GM23338 (cell line): ENCODE results near the gene DMRTA2. TPM values are rescaled to one million over a fixed set of nuclear protein-coding genes. Genes with fewer than 3 reads are reported as not detected.

Source experiments
- ATAC-seq: fragments of 200-7000 bp; cut with Tn5 transposase; 3 replicates; pipeline ENCODE4 v1.9.1; 2020
- DNase-seq: peaks from one replicate; pipeline ENCODE4 v3.0.0-alpha.2; 2015; ENCODE audit warnings: low spot score
- H2AFZ ChIP-seq: fragments of 200-600 bp; sonication (generic); 2 replicates; pipeline ENCODE4 v1.8.0; 2016; ENCODE audit warnings: antibody characterized with exemption, mild to moderate bottlenecking, moderate library complexity
- H3F3A ChIP-seq: fragments of 200-600 bp; sonication (generic); replicated peaks from 2 replicates; pipeline ENCODE4 v1.8.0; 2017; ENCODE audit warnings: antibody characterized with exemption, mixed run types, low read depth
- H3K27ac ChIP-seq: fragments of 200-600 bp; sonication (generic); 2 replicates; pipeline ENCODE4 v1.6.1; 2016; ENCODE audit warnings: low read depth
- H3K27me3 ChIP-seq: fragments of 200-600 bp; sonication (generic); 2 replicates; pipeline ENCODE4 v1.8.0; 2016; ENCODE audit warnings: mild to moderate bottlenecking, mixed run types, moderate library complexity; ENCODE audit not compliant: insufficient read depth
- H3K36me3 ChIP-seq: fragments of 200-600 bp; sonication (generic); 2 replicates; pipeline ENCODE4 v1.8.0; 2016; ENCODE audit warnings: mild to moderate bottlenecking; ENCODE audit not compliant: insufficient read depth
- H3K4me1 ChIP-seq: fragments of 200-600 bp; sonication (generic); 2 replicates; pipeline ENCODE4 v1.8.0; 2016; ENCODE audit warnings: mild to moderate bottlenecking, moderate library complexity; ENCODE audit not compliant: insufficient read depth
- H3K4me2 ChIP-seq: fragments of 200-600 bp; sonication (generic); 2 replicates; pipeline ENCODE4 v1.7.1; 2017; ENCODE audit warnings: mixed run types
- H3K4me3 ChIP-seq: fragments of 200-600 bp; sonication (generic); 2 replicates; pipeline ENCODE4 v1.6.1; 2016; ENCODE audit warnings: mixed run types
- H3K79me2 ChIP-seq: fragments of 200-600 bp; sonication (generic); replicated peaks from 2 replicates; pipeline ENCODE4 v1.8.0; 2017; ENCODE audit warnings: mild to moderate bottlenecking; ENCODE audit not compliant: insufficient read depth
- H3K9me2 ChIP-seq: fragments of 200-600 bp; sonication (generic); 2 replicates; pipeline ENCODE4 v1.8.0; 2017; ENCODE audit not compliant: insufficient read depth
- H4K20me1 ChIP-seq: fragments of 200-600 bp; sonication (generic); replicated peaks from 2 replicates; pipeline ENCODE4 v1.8.0; 2017; ENCODE audit warnings: mild to moderate bottlenecking; ENCODE audit not compliant: insufficient read depth
- H3K27ac Mint-ChIP-seq: 2 replicates; pipeline ENCODE4 v1.8.0; 2020; ENCODE audit warnings: inconsistent platforms, mild to moderate bottlenecking, moderate library complexity, mixed read lengths
- H3K27me3 Mint-ChIP-seq: 3 replicates; pipeline ENCODE4 v1.8.0; 2022; ENCODE audit warnings: low read depth, mild to moderate bottlenecking, moderate library complexity, mixed read lengths, inconsistent platforms; ENCODE audit not compliant: insufficient read depth, poor library complexity
- H3K36me3 Mint-ChIP-seq: 3 replicates; pipeline ENCODE4 v1.8.0; 2021; ENCODE audit warnings: low read depth, mild to moderate bottlenecking, inconsistent platforms, moderate library complexity, mixed read lengths
- H3K4me1 Mint-ChIP-seq: 3 replicates; pipeline ENCODE4 v1.8.0; 2020; ENCODE audit warnings: mild to moderate bottlenecking, inconsistent platforms, mixed read lengths
- H3K4me3 Mint-ChIP-seq: 3 replicates; pipeline ENCODE4 v1.8.0; 2021; ENCODE audit warnings: moderate library complexity, mild to moderate bottlenecking, inconsistent platforms, mixed read lengths
- H3K9me3 Mint-ChIP-seq: 3 replicates; pipeline ENCODE4 v1.8.0; 2020; ENCODE audit warnings: moderate library complexity, mild to moderate bottlenecking, inconsistent platforms, mixed read lengths
- CREB1 ChIP-seq: fragments of 250-450 bp; sonication (Bioruptor Pico); IDR thresholded peaks from 2 replicates; pipeline ENCODE4 v1.5.0; 2020; ENCODE audit warnings: low read depth, mild to moderate bottlenecking, moderate library complexity
- EZH2 ChIP-seq: fragments of 200-600 bp; sonication (generic); IDR thresholded peaks from one replicate; pipeline ENCODE4 v1.8.0; 2017; ENCODE audit warnings: antibody characterized with exemption, mild to moderate bottlenecking, low read depth; ENCODE audit not compliant: unreplicated experiment
- POLR2AphosphoS5 ChIP-seq: IDR thresholded peaks from 2 replicates; pipeline ENCODE4 v1.6.1; 2016; ENCODE audit warnings: antibody characterized with exemption, low read depth
- ZNF331 ChIP-seq: fragments of 250-450 bp; sonication (Bioruptor Pico); IDR thresholded peaks from 2 replicates; pipeline ENCODE4 v1.5.0; 2020; ENCODE audit warnings: low read depth, mild to moderate bottlenecking, moderate library complexity
- polyA plus RNA-seq: library from polyadenylated mRNA; unstranded; fragments of >200 nt; fragmentation: Nextera tagmentation; extraction: Ambion mirVana; gene quantifications from 2 replicates; pipeline ENCODE4 v1.2.1, GENCODE V29; 2016
- total RNA-seq: library from RNA; depleted of rRNA; stranded (reverse); fragments of >200 nt; shearing (Covaris generic); gene quantifications from 2 replicates; pipeline ENCODE4 v1.2.3, GENCODE V29; 2014
- TF ChIP-seq, protein P1 (sequence below), 2 experiments: fragments of 200-600 bp in 1 of 2; sonication (generic) in 1 of 2; conservative IDR thresholded peaks; 2 replicates each; pipeline versions ENCODE4 v1.5.1 to v1.6.1; 2016 to 2017; ENCODE audit warnings: antibody characterized with exemption in 2 of 2, low read depth in 2 of 2, mild to moderate bottlenecking in 2 of 2, moderate library complexity in 1 of 2
- TF ChIP-seq, protein P2 (sequence below): fragments of 250-450 bp; sonication (Bioruptor Pico); IDR thresholded peaks from 2 replicates; pipeline ENCODE4 v1.5.0; 2020; ENCODE audit warnings: mild to moderate bottlenecking, moderate library complexity

The DMRTA2 gene
- total and polyA plus RNA-seq, 2 experiments from 2014 or later = 0.07 TPM; not detected in 1

DNA sequence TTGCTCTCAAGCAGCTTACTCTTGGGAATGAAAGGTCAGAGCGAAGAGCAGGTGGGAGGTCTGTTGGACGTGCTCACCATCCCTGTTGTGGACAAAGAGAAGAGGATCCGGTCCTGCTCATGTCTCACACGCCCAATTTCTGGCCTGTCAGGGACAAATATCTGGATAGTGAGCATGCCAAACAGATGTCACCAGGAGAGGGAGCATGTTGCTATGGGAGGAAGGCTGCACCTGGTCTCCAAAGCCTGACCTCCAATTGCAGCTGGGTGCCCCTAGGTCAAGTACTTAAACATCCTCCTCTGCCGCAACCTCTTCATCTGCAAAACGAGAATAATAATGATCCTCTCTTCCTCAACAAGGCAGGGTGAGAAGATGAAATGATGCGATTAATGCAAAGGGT is 53.4 kb downstream of the DMRTA2 start:
- H3K27me3 ChIP-seq = peaks cover 27% of the 10 kb centered on the region
- no peak overlapping the region for H3K4me3 ChIP-seq
- peak; percentile 63 for DNase-seq

More for the DNA sequence above, 53.4 kb downstream of the DMRTA2 start:
- H3K4me1 ChIP-seq = no peaks in the 10 kb centered on the region; the same call in 1 of the 2 replicates
- no peaks in the 10 kb centered on the region for H3K36me3 ChIP-seq
- H3K27ac ChIP-seq = no peak overlapping the region
- no peak overlapping the region for H3K4me2 ChIP-seq
- TF ChIP-seq, protein P1, sequence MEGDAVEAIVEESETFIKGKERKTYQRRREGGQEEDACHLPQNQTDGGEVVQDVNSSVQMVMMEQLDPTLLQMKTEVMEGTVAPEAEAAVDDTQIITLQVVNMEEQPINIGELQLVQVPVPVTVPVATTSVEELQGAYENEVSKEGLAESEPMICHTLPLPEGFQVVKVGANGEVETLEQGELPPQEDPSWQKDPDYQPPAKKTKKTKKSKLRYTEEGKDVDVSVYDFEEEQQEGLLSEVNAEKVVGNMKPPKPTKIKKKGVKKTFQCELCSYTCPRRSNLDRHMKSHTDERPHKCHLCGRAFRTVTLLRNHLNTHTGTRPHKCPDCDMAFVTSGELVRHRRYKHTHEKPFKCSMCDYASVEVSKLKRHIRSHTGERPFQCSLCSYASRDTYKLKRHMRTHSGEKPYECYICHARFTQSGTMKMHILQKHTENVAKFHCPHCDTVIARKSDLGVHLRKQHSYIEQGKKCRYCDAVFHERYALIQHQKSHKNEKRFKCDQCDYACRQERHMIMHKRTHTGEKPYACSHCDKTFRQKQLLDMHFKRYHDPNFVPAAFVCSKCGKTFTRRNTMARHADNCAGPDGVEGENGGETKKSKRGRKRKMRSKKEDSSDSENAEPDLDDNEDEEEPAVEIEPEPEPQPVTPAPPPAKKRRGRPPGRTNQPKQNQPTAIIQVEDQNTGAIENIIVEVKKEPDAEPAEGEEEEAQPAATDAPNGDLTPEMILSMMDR (conservative IDR thresholded peaks at IDR 0.05; ENCODE audit: low read depth in 2 of 2) = peak; percentile 55 to 76
- no peak for TF ChIP-seq CREB1 (CRISPR knock-in tag)
- TF ChIP-seq EZH2 = no peak
- TF ChIP-seq POLR2AphosphoS5 = no peak
- TF ChIP-seq, protein P2, sequence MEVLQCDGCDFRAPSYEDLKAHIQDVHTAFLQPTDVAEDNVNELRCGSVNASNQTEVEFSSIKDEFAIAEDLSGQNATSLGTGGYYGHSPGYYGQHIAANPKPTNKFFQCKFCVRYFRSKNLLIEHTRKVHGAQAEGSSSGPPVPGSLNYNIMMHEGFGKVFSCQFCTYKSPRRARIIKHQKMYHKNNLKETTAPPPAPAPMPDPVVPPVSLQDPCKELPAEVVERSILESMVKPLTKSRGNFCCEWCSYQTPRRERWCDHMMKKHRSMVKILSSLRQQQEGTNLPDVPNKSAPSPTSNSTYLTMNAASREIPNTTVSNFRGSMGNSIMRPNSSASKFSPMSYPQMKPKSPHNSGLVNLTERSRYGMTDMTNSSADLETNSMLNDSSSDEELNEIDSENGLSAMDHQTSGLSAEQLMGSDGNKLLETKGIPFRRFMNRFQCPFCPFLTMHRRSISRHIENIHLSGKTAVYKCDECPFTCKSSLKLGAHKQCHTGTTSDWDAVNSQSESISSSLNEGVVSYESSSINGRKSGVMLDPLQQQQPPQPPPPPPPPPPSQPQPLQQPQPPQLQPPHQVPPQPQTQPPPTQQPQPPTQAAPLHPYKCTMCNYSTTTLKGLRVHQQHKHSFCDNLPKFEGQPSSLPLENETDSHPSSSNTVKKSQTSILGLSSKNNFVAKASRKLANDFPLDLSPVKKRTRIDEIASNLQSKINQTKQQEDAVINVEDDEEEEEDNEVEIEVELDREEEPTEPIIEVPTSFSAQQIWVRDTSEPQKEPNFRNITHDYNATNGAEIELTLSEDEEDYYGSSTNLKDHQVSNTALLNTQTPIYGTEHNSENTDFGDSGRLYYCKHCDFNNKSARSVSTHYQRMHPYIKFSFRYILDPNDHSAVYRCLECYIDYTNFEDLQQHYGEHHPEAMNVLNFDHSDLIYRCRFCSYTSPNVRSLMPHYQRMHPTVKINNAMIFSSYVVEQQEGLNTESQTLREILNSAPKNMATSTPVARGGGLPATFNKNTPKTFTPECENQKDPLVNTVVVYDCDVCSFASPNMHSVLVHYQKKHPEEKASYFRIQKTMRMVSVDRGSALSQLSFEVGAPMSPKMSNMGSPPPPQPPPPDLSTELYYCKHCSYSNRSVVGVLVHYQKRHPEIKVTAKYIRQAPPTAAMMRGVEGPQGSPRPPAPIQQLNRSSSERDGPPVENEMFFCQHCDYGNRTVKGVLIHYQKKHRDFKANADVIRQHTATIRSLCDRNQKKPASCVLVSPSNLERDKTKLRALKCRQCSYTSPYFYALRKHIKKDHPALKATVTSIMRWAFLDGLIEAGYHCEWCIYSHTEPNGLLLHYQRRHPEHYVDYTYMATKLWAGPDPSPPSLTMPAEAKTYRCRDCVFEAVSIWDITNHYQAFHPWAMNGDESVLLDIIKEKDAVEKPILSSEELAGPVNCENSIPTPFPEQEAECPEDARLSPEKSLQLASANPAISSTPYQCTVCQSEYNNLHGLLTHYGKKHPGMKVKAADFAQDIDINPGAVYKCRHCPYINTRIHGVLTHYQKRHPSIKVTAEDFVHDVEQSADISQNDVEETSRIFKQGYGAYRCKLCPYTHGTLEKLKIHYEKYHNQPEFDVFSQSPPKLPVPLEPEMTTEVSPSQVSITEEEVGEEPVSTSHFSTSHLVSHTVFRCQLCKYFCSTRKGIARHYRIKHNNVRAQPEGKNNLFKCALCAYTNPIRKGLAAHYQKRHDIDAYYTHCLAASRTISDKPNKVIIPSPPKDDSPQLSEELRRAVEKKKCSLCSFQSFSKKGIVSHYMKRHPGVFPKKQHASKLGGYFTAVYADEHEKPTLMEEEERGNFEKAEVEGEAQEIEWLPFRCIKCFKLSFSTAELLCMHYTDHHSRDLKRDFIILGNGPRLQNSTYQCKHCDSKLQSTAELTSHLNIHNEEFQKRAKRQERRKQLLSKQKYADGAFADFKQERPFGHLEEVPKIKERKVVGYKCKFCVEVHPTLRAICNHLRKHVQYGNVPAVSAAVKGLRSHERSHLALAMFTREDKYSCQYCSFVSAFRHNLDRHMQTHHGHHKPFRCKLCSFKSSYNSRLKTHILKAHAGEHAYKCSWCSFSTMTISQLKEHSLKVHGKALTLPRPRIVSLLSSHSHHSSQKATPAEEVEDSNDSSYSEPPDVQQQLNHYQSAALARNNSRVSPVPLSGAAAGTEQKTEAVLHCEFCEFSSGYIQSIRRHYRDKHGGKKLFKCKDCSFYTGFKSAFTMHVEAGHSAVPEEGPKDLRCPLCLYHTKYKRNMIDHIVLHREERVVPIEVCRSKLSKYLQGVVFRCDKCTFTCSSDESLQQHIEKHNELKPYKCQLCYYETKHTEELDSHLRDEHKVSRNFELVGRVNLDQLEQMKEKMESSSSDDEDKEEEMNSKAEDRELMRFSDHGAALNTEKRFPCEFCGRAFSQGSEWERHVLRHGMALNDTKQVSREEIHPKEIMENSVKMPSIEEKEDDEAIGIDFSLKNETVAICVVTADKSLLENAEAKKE (CRISPR knock-in tag) = no peak
- TF ChIP-seq ZNF331 = no peak
- H3K9me2 ChIP-seq = peaks cover 9% of the 10 kb centered on the region
- no peaks in the 10 kb centered on the region for H3K79me2 ChIP-seq
- no peak overlapping the region for H3K4me3 Mint-ChIP-seq
- H3K27ac Mint-ChIP-seq = no peak overlapping the region
- H3F3A ChIP-seq = no peaks in the 10 kb centered on the region
- no peak overlapping the region for H2AFZ ChIP-seq
- H4K20me1 ChIP-seq = no peaks in the 10 kb centered on the region
- H3K4me1 Mint-ChIP-seq = peaks cover 4% of the 10 kb centered on the region; the same call in 1 of the 3 replicates
- ATAC-seq = peak; percentile 27; the same call in 2 of the 3 replicates
- H3K36me3 Mint-ChIP-seq = peaks cover 3% of the 10 kb centered on the region; the same call in 1 of the 3 replicates
- peaks cover 18% of the 10 kb centered on the region for H3K27me3 Mint-ChIP-seq
- peaks cover 12% of the 10 kb centered on the region; the same call in 2 of the 3 replicates for H3K9me3 Mint-ChIP-seq
